Activated CD4-positive, alpha-beta T cell treated with anti-CD3 and anti-CD28 coated beads for 36 hours (primary cell): ENCODE data around the gene SF3A1. TPM values are rescaled to one million over a fixed set of nuclear protein-coding genes. Genes with fewer than 3 reads are reported as not detected.
"Not testable (repeated sequence)": the region's sequence is repeated elsewhere in the genome, so short reads cannot be mapped to it uniquely, and the experiment has no call there.

Experiments
- ATAC-seq: fragments of 200-7000 bp; cut with Tn5 transposase; one replicate; pipeline ENCODE4 v1.10.0; 2021; ENCODE audit warnings: mild to moderate bottlenecking, moderate library complexity
- CTCF ChIA-PET: fragments of 350-600 bp; sonication (Branson Sonifier 250); formaldehyde crosslinking; loops from one replicate; lab custom pipeline; 2021; ENCODE audit warnings: antibody characterized with exemption; lab: Charles Lee
- POLR2A ChIA-PET: fragments of 350-600 bp; sonication (Branson Sonifier 250); formaldehyde crosslinking; loops from one replicate; lab custom pipeline; 2021; ENCODE audit warnings: antibody characterized with exemption, inconsistent platforms; lab: Charles Lee
- DNase-seq: peaks from one replicate; pipeline ENCODE4 v3.0.0-alpha.2; 2020
- H3K27ac Mint-ChIP-seq: one replicate; pipeline ENCODE4 v1.8.0; 2021; ENCODE audit warnings: mixed read lengths
- H3K27me3 Mint-ChIP-seq: one replicate; pipeline ENCODE4 v1.8.0; 2021; ENCODE audit warnings: mixed read lengths
- H3K36me3 Mint-ChIP-seq: one replicate; pipeline ENCODE4 v1.8.0; 2021; ENCODE audit warnings: low read depth, mixed read lengths
- H3K4me1 Mint-ChIP-seq: one replicate; pipeline ENCODE4 v1.8.0; 2021; ENCODE audit warnings: mixed read lengths
- H3K4me3 Mint-ChIP-seq: one replicate; pipeline ENCODE4 v1.8.0; 2021; ENCODE audit warnings: mild to moderate bottlenecking, moderate library complexity, mixed read lengths
- H3K9me3 Mint-ChIP-seq: one replicate; pipeline ENCODE4 v1.8.0; 2021; ENCODE audit warnings: low read depth, mixed read lengths
- intact Hi-C, 2 experiments: fragments of 100-400 bp; cut with DNase I in 1 of 2; cut with micrococcal nuclease in 1 of 2; formaldehyde crosslinking; loops; one replicate each; pipeline versions ENCODE4 v1.14.2 to v1.15.1; 2022 to 2024; cut with DNase I, micrococcal nuclease
- total RNA-seq, 2 experiments: library from RNA; stranded (reverse); gene quantifications; one replicate each; pipeline ENCODE4 v1.2.3, GENCODE V29; 2021

The SF3A1 gene
- 100 to 1,000 TPM; 254 to 499 TPM for total RNA-seq

GRCh38 chr22:30356449-30357235 lies at the start of gene SF3A1, which contains the start of gene CCDC157:
TSS of gene SF3A1 (minus strand) at chr22:30356894. CDS start at chr22:30356792, 102 bp downstream.
TSS of gene CCDC157 (plus strand) at chr22:30357007. CDS start at chr22:30366001, 8,994 bp downstream.
- DNase-seq (peak; percentile 94), ATAC-seq (peak; percentile 93)
- Mint-ChIP-seq H3K4me3 (peak within 1 kb of the TSS; percentile 92), H3K27me3 (no peaks in the 10 kb centered on the region), H3K36me3 (peaks cover 32% of the 10 kb centered on the region), H3K27ac (peak within 1 kb of the TSS; percentile 90), H3K9me3 (no peaks in the 10 kb centered on the region), H3K4me1 (peaks cover 48% of the 10 kb centered on the region)
- intact Hi-C loops: loop anchor here (1.0 to 5.0 kb wide), 12 partner anchors 9 to 589 kb away; partner anchors contain the start of genes CASTOR1 (in 2 of the 2), ASCC2 (in 1 of the 2), OSM (in 1 of the 2) and PES1 (in 1 of the 2)
- POLR2A ChIA-PET: interaction anchor here (0.6 to 1.4 kb wide), 9 partner anchors 12 to 235 kb away, joined by 3 to 9 read pairs (median 4); partner anchors contain the start of genes PES1, RNF215 and TBC1D10A
- CTCF ChIA-PET: interaction anchor here (0.5 to 2.9 kb wide), 13 partner anchors 9 to 751 kb away, joined by 3 to 25 read pairs (median 3); partner anchors contain the start of genes CASTOR1, RNF215, SEC14L2 and SELENOM

- ATAC-seq (no peak), DNase-seq (no peak)
- POLR2A ChIA-PET: no interaction called here
- Mint-ChIP-seq H3K4me3 (no peak overlapping the region), H3K36me3 (peaks cover 26% of the 10 kb centered on the region), H3K27ac (no peak overlapping the region), H3K9me3 (no peaks in the 10 kb centered on the region), H3K27me3 (no peaks in the 10 kb centered on the region), H3K4me1 (peaks cover 14% of the 10 kb centered on the region)
- intact Hi-C loops: no loop called here
- CTCF ChIA-PET: interaction anchor here (0.6 to 2.5 kb wide), 6 partner anchors 12 to 96 kb away, joined by 3 to 7 read pairs (median 4); no protein-coding TSS in a partner anchor
These were observed 49.7 kb upstream of the SF3A1 start for GRCh38 chr22:30406400-30406799.

GRCh38 chr22:30405731-30406130 lies 49.0 kb upstream of the SF3A1 start:
- no peak overlapping the region for H3K27ac Mint-ChIP-seq
- H3K9me3 Mint-ChIP-seq: no peaks in the 10 kb centered on the region
- no peak for ATAC-seq
- H3K4me1 Mint-ChIP-seq: peaks cover 10% of the 10 kb centered on the region
- ChIA-PET POLR2A (no interaction called here), CTCF (interaction anchor here (0.7 to 2.5 kb wide), 7 partner anchors 9 to 113 kb away, joined by 3 to 7 read pairs (median 4); no protein-coding TSS in a partner anchor)
- no peaks in the 10 kb centered on the region for H3K27me3 Mint-ChIP-seq
- H3K36me3 Mint-ChIP-seq: peaks cover 21% of the 10 kb centered on the region
- no peak overlapping the region for H3K4me3 Mint-ChIP-seq
- no peak for DNase-seq
- intact Hi-C loops: no loop called here

GRCh38 chr22:30404307-30404706 lies 47.6 kb upstream of the SF3A1 start:
- ChIA-PET CTCF (interaction anchor here (1.1 kb wide), 1 partner anchor 20 kb away, joined by 3 read pairs; no protein-coding TSS in a partner anchor), POLR2A (no interaction called here)
- no peaks in the 10 kb centered on the region for H3K27me3 Mint-ChIP-seq
- peaks cover 10% of the 10 kb centered on the region for H3K4me1 Mint-ChIP-seq
- H3K9me3 Mint-ChIP-seq: no peaks in the 10 kb centered on the region
- peaks cover 19% of the 10 kb centered on the region for H3K36me3 Mint-ChIP-seq
- DNase-seq: no peak
- no peak overlapping the region for H3K4me3 Mint-ChIP-seq
- no peak overlapping the region for H3K27ac Mint-ChIP-seq
- intact Hi-C loops: no loop called here
- no peak for ATAC-seq

- ATAC-seq, H3K27ac Mint-ChIP-seq, DNase-seq, POLR2A ChIA-PET, H3K27me3 Mint-ChIP-seq, H3K9me3 Mint-ChIP-seq, H3K4me3 Mint-ChIP-seq, intact Hi-C loops: not testable (repeated sequence)
- Mint-ChIP-seq H3K4me1 (peaks cover 20% of the 10 kb centered on the region), H3K36me3 (peaks cover 11% of the 10 kb centered on the region)
- CTCF ChIA-PET: interaction anchor here (0.6 kb wide), 1 partner anchor 161 kb away, joined by 3 read pairs; no protein-coding TSS in a partner anchor
These were observed 46.0 kb upstream of the SF3A1 start for GRCh38 chr22:30402766-30403104.

GRCh38 chr22:30402028-30402765 lies 45.5 kb upstream of the SF3A1 start:
- POLR2A ChIA-PET: interaction anchor here (0.8 kb wide), 1 partner anchor 22 kb away, joined by 3 read pairs; no protein-coding TSS in a partner anchor
- ATAC-seq: no peak
- H3K4me3 Mint-ChIP-seq: no peak overlapping the region
- DNase-seq: no peak
- no peaks in the 10 kb centered on the region for H3K27me3 Mint-ChIP-seq
- H3K4me1 Mint-ChIP-seq: peaks cover 20% of the 10 kb centered on the region
- H3K36me3 Mint-ChIP-seq: peaks cover 9% of the 10 kb centered on the region
- CTCF ChIA-PET: no interaction called here
- no peaks in the 10 kb centered on the region for H3K9me3 Mint-ChIP-seq
- peak overlapping the region; percentile 58 for H3K27ac Mint-ChIP-seq
- intact Hi-C loops: no loop called here

GRCh38 chr22:30401024-30401423 lies 44.3 kb upstream of the SF3A1 start:
- POLR2A ChIA-PET, intact Hi-C loops, H3K4me3 Mint-ChIP-seq, CTCF ChIA-PET, DNase-seq, H3K27me3 Mint-ChIP-seq, ATAC-seq, H3K9me3 Mint-ChIP-seq, H3K36me3 Mint-ChIP-seq, H3K27ac Mint-ChIP-seq: not testable (repeated sequence)
- peaks cover 28% of the 10 kb centered on the region for H3K4me1 Mint-ChIP-seq

- peaks cover 6% of the 10 kb centered on the region for H3K36me3 Mint-ChIP-seq
- ChIA-PET CTCF (interaction anchor here (1.9 to 5.0 kb wide), 3 partner anchors 9 to 111 kb away, joined by 4 to 48 read pairs (median 37); partner anchors contain the start of genes CASTOR1 and MTFP1), POLR2A (no interaction called here)
- no peak overlapping the region for H3K27ac Mint-ChIP-seq
- intact Hi-C loops: no loop called here
- H3K9me3 Mint-ChIP-seq: no peaks in the 10 kb centered on the region
- DNase-seq: no peak
- no peaks in the 10 kb centered on the region for H3K27me3 Mint-ChIP-seq
- H3K4me1 Mint-ChIP-seq: peaks cover 31% of the 10 kb centered on the region
- H3K4me3 Mint-ChIP-seq: no peak overlapping the region
- no peak for ATAC-seq
These were observed 43.5 kb upstream of the SF3A1 start for GRCh38 chr22:30400159-30400558.

GRCh38 chr22:30399718-30400117 lies 43.0 kb upstream of the SF3A1 start:
- Mint-ChIP-seq H3K27me3 (no peaks in the 10 kb centered on the region), H3K27ac (no peak overlapping the region), H3K4me1 (peaks cover 31% of the 10 kb centered on the region), H3K36me3 (peaks cover 6% of the 10 kb centered on the region), H3K4me3 (no peak overlapping the region), H3K9me3 (no peaks in the 10 kb centered on the region)
- intact Hi-C loops: loop anchor here in 1 of 2 experiments (10.0 kb wide), 1 partner anchor 205 kb away; the partner anchor contains the start of gene TCN2
- ATAC-seq (no peak), DNase-seq (no peak)
- ChIA-PET CTCF (interaction anchor here (0.6 to 5.0 kb wide), 4 partner anchors 9 to 1122 kb away, joined by 3 to 48 read pairs (median 20); partner anchors contain the start of genes CASTOR1 and MTFP1), POLR2A (interaction anchor here (1.0 kb wide), 1 partner anchor 14 kb away, joined by 3 read pairs; no protein-coding TSS in a partner anchor)

GRCh38 chr22:30398685-30399680 lies 42.3 kb upstream of the SF3A1 start:
- H3K27me3 Mint-ChIP-seq: no peaks in the 10 kb centered on the region
- peaks cover 6% of the 10 kb centered on the region for H3K36me3 Mint-ChIP-seq
- no peak overlapping the region for H3K27ac Mint-ChIP-seq
- peak; percentile 23 for DNase-seq
- H3K4me3 Mint-ChIP-seq: peak overlapping the region; percentile 83
- peak; percentile 12 for ATAC-seq
- intact Hi-C loops: loop anchor here in 1 of 2 experiments (10.0 kb wide), 1 partner anchor 206 kb away; the partner anchor contains the start of gene TCN2
- CTCF ChIA-PET: interaction anchor here (0.5 to 5.0 kb wide), 8 partner anchors 8 to 1122 kb away, joined by 3 to 48 read pairs (median 6); partner anchors contain the start of genes CASTOR1, MTFP1 and RNF215
- H3K9me3 Mint-ChIP-seq: no peaks in the 10 kb centered on the region
- POLR2A ChIA-PET: interaction anchor here (1.0 kb wide), 1 partner anchor 14 kb away, joined by 3 read pairs; no protein-coding TSS in a partner anchor
- peaks cover 31% of the 10 kb centered on the region for H3K4me1 Mint-ChIP-seq
